Measurements from ENCODE around the gene TLCD2.
"Not testable (repeated sequence)": the region's sequence is repeated elsewhere in the genome, so short reads cannot be mapped to it uniquely, and the experiment has no call there.

Gene TLCD2, protein sequence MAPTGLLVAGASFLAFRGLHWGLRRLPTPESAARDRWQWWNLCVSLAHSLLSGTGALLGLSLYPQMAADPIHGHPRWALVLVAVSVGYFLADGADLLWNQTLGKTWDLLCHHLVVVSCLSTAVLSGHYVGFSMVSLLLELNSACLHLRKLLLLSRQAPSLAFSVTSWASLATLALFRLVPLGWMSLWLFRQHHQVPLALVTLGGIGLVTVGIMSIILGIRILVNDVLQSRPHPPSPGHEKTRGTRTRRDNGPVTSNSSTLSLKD

GRCh38 chr17:1709971-1710806 lies at the start of gene TLCD2:
Gene TLCD2 (minus strand): TSS chr17:1710377. CDS start chr17:1710242, 135 bp downstream.
- DNase-seq = peak in 1 of 2 experiments; percentile 62

DNA sequence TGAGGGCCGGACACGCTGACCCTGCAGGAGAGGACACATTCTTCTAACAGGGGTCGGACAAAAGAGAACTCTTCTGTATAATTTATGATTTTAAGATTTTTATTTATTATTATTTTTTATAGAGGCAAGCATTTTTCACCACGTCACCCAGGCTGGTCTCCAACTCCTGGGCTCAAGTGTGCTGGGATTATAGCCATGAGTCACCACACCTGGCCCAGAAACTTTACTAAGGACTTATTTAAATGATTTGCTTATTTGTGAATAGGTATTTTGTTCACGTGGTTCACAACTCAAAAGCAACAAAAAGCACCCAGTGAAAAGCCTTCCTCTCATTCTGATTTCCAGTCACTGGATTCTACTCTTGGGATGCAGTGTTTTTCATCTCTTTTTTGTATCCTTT lies 49.4 kb upstream of the TLCD2 start:
- no peak for DNase-seq

- DNase-seq = no peak
Observed at GRCh38 chr17:1758807-1759206, 48.6 kb upstream of the TLCD2 start.

DNA sequence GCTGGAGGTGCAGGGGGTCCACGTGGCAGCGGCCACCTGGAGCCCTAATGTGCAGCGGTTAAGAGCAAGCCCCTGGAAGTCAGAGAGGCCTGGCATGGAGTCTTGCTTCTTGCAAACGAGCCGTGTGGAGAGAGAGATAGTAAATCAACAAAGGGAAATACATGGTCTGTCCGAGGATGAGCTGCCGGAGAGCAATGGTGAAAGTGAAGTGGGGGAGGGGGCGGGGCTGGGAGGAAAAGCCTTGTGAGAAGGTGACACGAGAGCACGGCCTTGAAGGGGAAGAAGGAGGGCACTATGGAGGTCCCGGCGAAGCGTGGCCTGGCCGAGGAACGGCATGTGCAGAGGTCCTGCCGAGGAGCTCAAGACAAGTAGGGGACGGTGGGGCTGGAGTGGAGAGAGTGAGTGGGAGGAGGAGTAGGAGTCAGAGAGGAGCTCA lies 45.7 kb upstream of the TLCD2 start:
- no peak for DNase-seq

- no peak for DNase-seq
Observed at GRCh38 chr17:1755252-1755826, 45.2 kb upstream of the TLCD2 start.

DNA sequence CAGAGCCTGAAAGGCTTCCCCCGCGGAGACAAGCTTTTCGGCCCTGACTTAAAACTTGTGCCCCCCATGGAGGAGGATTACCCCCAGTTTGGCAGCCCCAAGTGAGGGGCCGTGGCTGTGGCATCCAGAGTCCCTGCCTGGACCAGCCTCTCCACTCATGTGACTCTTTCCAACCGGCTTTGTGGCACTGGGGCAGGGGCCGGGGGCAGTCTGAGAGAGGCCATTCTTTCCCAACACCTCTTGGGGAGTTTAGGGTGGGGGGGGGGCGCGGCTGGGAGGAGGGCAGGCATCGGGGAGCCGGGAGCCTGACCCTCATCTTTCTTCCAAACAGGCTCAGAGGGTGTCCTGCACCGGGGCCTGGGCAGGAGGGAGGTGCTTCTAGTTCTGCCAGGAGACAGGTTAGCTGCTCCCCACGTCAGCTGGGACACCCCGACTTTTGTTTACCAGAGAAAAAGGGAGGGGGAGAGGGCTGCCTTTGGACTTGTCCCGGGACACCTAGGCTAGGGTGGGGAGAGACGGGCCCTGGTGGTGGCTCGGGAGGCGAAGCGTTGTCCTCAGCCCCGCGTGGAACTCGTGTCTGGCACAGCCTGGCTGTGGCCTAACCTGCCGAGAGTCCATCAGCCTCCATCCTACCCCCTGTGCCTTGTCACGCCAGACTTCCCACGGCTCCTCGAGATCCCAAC lies 44.4 kb upstream of the TLCD2 start:
- no peak for DNase-seq

DNA sequence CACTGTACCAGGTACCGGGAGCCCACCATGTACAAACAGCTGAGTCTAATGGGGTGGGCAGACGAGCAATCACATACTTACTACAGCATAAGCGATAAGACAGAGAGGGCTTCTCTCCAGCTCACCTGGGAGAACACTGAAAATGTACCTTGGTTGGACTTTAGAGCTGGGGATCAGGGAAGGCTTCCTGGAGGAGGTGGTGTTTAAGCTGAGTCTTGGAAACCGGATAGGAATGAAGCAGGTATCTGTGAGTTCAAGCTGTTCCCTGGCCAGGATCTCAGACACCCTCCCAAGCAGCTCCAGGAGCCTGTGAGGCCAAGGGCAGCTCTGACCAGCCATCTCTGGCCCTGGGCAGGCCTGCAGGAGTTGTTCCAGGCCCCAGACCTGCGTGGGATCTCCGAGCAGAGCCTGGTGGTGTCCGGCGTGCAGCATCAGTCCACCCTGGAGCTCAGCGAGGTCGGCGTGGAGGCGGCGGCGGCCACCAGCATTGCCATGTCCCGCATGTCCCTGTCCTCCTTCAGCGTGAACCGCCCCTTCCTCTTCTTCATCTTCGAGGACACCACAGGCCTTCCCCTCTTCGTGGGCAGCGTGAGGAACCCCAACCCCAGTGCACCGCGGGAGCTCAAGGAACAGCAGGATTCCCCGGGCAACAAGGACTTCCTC lies 43.7 kb upstream of the TLCD2 start:
- DNase-seq = no peak

GRCh38 chr17:1752425-1753262 lies 42.5 kb upstream of the TLCD2 start:
- DNase-seq = no peak

- no peak for DNase-seq
Observed at GRCh38 chr17:1750628-1751027, 40.5 kb upstream of the TLCD2 start.

DNA sequence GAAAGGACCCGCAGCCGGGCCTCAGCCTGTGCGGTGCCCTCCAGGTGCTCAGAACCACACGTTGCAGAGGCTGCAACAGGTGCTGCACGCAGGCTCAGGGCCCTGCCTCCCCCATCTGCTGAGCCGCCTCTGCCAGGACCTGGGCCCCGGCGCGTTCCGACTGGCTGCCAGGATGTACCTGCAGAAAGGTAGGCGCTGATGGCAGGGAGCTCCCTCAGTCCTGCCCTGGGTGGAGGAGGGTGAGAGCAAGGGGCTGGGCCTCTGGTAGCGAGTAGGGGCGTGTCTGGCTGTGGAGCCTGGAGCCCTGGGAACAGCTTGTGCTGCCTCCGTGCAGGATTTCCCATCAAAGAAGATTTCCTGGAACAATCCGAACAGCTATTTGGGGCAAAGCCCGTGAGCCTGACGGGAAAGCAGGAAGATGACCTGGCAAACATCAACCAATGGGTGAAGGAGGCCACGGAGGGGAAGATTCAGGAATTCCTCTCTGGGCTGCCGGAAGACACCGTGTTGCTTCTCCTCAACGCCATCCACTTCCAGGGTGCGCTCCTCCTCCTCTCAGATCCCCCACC lies 36.9 kb upstream of the TLCD2 start:
- peak; percentile 9 to 44 for DNase-seq

DNA sequence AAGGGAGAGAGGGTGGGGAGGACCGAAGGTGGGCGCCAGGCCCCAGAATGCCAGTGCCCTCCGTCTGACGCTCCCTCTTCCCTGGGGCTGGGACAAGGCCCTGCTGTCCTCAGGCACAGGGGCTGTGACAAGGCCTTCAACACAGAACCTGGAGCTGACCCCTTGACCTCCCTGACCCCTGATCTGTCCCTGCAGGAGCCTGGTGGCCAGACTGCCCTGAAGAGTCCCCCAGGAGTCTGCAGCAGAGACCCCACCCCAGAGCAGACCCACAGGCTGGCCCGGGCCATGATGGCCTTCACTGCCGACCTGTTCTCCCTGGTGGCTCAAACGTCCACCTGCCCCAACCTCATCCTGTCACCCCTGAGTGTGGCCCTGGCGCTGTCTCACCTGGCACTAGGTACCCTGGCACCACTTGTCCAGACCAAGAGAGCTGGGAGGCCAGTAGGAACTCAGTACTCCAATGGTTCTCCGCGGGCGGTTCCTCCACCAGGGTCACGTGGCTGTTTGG lies 35.4 kb upstream of the TLCD2 start:
- DNase-seq = no peak

- no peak for DNase-seq
Observed at GRCh38 chr17:1744551-1745512, 34.7 kb upstream of the TLCD2 start.

GRCh38 chr17:1743088-1743439 lies 32.9 kb upstream of the TLCD2 start:
- no peak for DNase-seq

GRCh38 chr17:1742371-1743087 lies 32.4 kb upstream of the TLCD2 start, which contains the start of gene SERPINF2:
Gene SERPINF2 (plus strand): TSS chr17:1742871. CDS start chr17:1744996, 2,125 bp downstream.
- no peak for DNase-seq

- not testable (repeated sequence) for DNase-seq
Observed at GRCh38 chr17:1741899-1742298, 31.7 kb upstream of the TLCD2 start.

GRCh38 chr17:1737531-1738291 lies 27.5 kb upstream of the TLCD2 start:
- DNase-seq = no peak

GRCh38 chr17:1736348-1737281 lies 26.4 kb upstream of the TLCD2 start:
- no peak for DNase-seq
